Breast epithelium (tissue), 4 donors: Measurements from ENCODE around the gene POLR1D. TPM values are rescaled to one million over a fixed set of nuclear protein-coding genes. Genes with fewer than 3 reads are reported as not detected.

Experiments used
- DNase-seq, 2 donors: peaks; one replicate each; pipeline ENCODE4 v3.0.0-alpha.2; 2019; ENCODE audit warnings: low spot score in 2 of 2
- H3K27ac ChIP-seq, 2 donors: fragments of 200-600 bp; sonication (generic) in 1 of 2; one replicate each; pipeline ENCODE4 v1.5.1; 2016 to 2019; ENCODE audit warnings: mild to moderate bottlenecking in 1 of 2
- H3K27me3 ChIP-seq, 2 donors: fragments of 200-600 bp; sonication (generic) in 1 of 2; one replicate each; pipeline versions ENCODE4 v1.5.1 to v1.6.0; 2017 to 2019; ENCODE audit warnings: control low read depth in 1 of 2, mild to moderate bottlenecking in 1 of 2
- H3K36me3 ChIP-seq: fragments of 200-600 bp; one replicate; pipeline ENCODE4 v1.5.1; 2019
- H3K4me1 ChIP-seq, 2 donors: fragments of 200-600 bp; sonication (generic); one replicate each; pipeline ENCODE4 v1.5.1; 2016 to 2019; ENCODE audit warnings: control low read depth in 1 of 2
- H3K4me3 ChIP-seq, 3 donors: fragments of 200-600 bp; sonication (generic); 1 replicate in 2 of 3; 2 replicates in 1 of 3; pipeline ENCODE4 v1.5.1; 2016 to 2019; ENCODE audit warnings: mild to moderate bottlenecking in 3 of 3, moderate library complexity in 2 of 3
- H3K9me3 ChIP-seq, 2 donors: fragments of 200-600 bp; sonication (generic) in 1 of 2; one replicate each; pipeline ENCODE4 v1.5.1; 2016 to 2019; ENCODE audit warnings: control low read depth in 1 of 2
- POLR2A ChIP-seq: fragments of 450-650 bp; IDR thresholded peaks from one replicate; pipeline ENCODE4 v1.6.1; 2016; ENCODE audit warnings: antibody characterized with exemption, mild to moderate bottlenecking, moderate library complexity
- POLR2AphosphoS5 ChIP-seq, 3 donors: sonication (generic); formaldehyde crosslinking; IDR thresholded peaks; one replicate each; pipeline ENCODE4 v1.6.1; 2017; ENCODE audit warnings: antibody characterized with exemption in 3 of 3
- intact Hi-C: fragments of 100-400 bp; cut with DNase I; formaldehyde crosslinking; loops from one replicate; pipeline ENCODE4 v1.15.1; 2023; ENCODE audit warnings: low total_unique reads
- total RNA-seq, 3 donors: library from RNA; depleted of rRNA; stranded (reverse); fragments of >200 nt; gene quantifications; one replicate each; pipeline ENCODE4 v1.1.0, GENCODE V29; 2016
- TF ChIP-seq, protein P1 (sequence below), 3 donors: fragments of 450-650 bp; IDR thresholded peaks; one replicate each; pipeline ENCODE4 v1.5.1; 2016 to 2017; ENCODE audit warnings: antibody characterized with exemption in 3 of 3, mild to moderate bottlenecking in 3 of 3, moderate library complexity in 3 of 3

The POLR1D gene
- total RNA-seq, 3 donors from 2014 or later: 103 to 130 (median 115) TPM

DNA sequence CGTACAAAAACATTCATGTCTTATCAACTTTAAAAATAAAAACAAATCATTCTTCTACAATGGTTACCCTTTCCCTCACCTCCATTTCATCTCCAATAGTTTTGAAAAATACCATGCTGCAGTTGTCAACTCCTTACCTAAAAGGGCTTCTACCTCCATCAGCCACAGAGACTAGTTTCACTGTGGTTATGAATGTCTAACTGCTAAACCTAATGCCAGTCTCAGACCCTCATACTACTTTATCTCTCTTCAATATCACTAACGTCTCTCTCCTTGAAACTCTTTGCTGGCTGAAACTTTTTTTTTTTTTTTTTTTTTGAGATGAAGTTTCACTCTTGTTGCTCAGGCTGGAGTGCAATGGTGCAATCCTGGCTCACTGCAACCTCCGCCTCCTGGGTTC lies 28.4 kb upstream of the POLR1D start:
- intact Hi-C loops: no loop called here
- Histone ChIP-seq H3K4me3 (no peak overlapping the region), H3K27ac (no peak overlapping the region), H3K36me3 (no peaks in the 10 kb centered on the region), H3K27me3 (no peaks in the 10 kb centered on the region), H3K9me3 (no peaks in the 10 kb centered on the region), H3K4me1 (no peaks in the 10 kb centered on the region)
- TF ChIP-seq POLR2A: no peak
- no peak for DNase-seq

DNA sequence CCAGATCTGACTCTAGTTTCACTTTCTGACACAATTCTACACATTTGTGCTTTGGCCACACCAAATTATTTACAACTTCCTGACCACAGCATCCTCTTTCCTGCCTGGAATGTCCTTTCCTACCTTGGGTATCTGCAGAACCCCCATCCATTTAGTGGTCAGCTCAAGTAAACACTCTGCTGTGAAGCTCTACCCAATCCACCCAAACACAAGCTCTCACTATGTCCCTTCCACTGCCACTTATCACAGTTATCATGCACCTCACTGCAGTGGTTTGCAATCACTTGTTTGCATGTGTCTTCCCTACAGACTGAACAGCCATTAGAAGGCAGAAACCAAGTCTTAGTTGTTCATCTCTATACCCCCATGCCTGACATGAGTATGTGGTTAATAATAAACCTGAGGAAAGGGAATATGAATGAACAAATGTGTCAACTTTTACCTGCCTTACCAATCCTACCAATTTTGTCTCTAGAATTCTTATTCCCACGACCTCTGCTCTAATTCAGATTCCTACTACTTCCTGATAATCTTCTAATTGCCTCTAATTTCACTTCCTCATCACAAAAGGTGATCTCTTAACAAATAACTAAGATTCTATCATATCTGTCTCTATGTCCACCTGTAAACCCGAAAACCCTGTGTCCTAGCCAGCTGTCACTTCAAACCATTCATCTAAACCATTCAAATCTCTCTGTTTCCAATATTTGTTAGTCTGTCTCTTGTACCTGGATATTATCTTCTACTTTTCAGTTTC lies 26.5 kb upstream of the POLR1D start:
- Histone ChIP-seq H3K4me1 (no peaks in the 10 kb centered on the region), H3K27me3 (no peaks in the 10 kb centered on the region), H3K27ac (no peak overlapping the region), H3K9me3 (no peaks in the 10 kb centered on the region), H3K36me3 (no peaks in the 10 kb centered on the region), H3K4me3 (no peak overlapping the region)
- TF ChIP-seq POLR2A (no peak), POLR2AphosphoS5 (IDR thresholded peaks at IDR 0.05) (no peak)
- TF ChIP-seq, protein P1, sequence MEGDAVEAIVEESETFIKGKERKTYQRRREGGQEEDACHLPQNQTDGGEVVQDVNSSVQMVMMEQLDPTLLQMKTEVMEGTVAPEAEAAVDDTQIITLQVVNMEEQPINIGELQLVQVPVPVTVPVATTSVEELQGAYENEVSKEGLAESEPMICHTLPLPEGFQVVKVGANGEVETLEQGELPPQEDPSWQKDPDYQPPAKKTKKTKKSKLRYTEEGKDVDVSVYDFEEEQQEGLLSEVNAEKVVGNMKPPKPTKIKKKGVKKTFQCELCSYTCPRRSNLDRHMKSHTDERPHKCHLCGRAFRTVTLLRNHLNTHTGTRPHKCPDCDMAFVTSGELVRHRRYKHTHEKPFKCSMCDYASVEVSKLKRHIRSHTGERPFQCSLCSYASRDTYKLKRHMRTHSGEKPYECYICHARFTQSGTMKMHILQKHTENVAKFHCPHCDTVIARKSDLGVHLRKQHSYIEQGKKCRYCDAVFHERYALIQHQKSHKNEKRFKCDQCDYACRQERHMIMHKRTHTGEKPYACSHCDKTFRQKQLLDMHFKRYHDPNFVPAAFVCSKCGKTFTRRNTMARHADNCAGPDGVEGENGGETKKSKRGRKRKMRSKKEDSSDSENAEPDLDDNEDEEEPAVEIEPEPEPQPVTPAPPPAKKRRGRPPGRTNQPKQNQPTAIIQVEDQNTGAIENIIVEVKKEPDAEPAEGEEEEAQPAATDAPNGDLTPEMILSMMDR (IDR thresholded peaks at IDR 0.05): no peak
- DNase-seq: no peak
- intact Hi-C loops: no loop called here

DNA sequence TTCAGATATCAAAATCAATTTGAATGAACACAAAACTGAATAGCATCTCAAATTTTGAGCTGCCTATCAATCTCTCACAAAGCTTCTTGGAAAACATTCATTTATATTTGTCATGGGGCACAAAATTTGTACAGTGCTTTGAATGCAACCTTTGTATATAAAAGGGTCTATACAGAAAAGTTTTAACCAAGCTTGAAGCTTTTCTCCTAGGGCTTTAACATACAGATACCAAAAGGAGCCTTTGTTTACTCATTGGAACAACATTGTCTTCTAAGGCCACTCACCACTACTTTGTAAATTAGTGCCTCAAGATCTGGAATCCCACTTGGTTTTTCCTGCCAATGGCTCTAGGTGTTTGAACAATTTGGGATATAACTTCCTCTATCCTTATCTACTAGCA lies 22.6 kb upstream of the POLR1D start:
- Histone ChIP-seq H3K27me3 (no peaks in the 10 kb centered on the region), H3K9me3 (no peaks in the 10 kb centered on the region), H3K4me3 (no peak overlapping the region), H3K27ac (no peak overlapping the region), H3K4me1 (no peaks in the 10 kb centered on the region), H3K36me3 (no peaks in the 10 kb centered on the region)
- intact Hi-C loops: no loop called here
- TF ChIP-seq POLR2A (no peak), POLR2AphosphoS5 (IDR thresholded peaks at IDR 0.05) (no peak)
- TF ChIP-seq, protein P1 (IDR thresholded peaks at IDR 0.05): no peak
- DNase-seq: no peak

DNA sequence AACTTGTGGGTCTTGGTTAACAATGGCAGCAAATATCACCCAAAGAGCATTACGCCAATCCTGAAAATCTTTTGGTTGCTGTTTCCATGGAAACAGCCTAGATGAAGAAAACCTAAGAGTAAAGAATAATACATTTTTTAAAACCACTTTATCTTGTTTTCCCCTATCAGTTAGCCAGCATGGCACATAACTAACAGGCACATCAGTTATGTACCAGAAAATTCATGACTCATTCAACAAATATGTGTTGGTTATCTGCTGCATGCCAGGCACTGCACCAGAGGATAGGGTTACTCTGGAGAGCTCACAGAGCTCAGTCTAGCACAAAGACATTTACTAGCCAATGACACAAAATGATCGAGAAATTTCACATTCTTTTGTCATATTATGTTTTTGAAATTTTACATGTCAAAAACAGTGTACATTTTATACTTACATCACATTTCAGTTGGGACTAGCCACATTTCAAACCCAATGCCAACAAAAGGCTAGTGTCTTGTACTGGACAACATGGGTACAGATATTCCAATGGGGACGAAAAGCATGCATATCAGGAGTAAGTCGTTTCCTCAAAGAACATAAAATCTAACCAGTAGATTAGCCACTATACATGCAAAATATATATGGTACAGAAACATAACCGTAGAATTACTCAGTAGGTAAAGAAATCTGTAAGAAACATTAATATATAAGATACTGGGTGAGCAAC lies 21.7 kb upstream of the POLR1D start:
- no peaks in the 10 kb centered on the region for H3K36me3 ChIP-seq
- H3K9me3 ChIP-seq: no peaks in the 10 kb centered on the region
- no peak overlapping the region for H3K4me3 ChIP-seq
- TF ChIP-seq, protein P1 (IDR thresholded peaks at IDR 0.05): no peak
- TF ChIP-seq POLR2A (no peak), POLR2AphosphoS5 (IDR thresholded peaks at IDR 0.05) (no peak)
- no peak overlapping the region for H3K27ac ChIP-seq
- no peak for DNase-seq
- intact Hi-C loops: no loop called here
- no peaks in the 10 kb centered on the region for H3K27me3 ChIP-seq
- H3K4me1 ChIP-seq: no peaks in the 10 kb centered on the region

DNA sequence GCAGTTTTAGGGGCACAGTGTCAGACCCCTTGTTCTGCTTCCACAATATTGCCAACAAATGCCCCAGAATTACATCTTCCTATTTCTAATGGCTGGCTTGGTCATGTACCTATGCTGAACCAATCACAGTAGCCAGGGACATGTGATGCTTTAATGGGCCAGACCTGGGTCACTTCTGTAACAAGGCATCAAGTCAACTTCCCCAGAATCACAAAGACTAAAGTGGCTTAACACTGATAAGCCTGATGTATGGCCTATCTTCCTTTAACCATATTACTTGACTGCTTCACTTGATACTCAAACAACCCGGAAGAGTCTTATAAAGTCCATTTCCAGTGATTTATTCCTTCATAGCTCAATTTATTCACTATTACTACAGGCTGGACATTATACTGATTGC lies 21.0 kb upstream of the POLR1D start:
- Histone ChIP-seq H3K4me3 (no peak overlapping the region), H3K27me3 (no peaks in the 10 kb centered on the region), H3K36me3 (no peaks in the 10 kb centered on the region), H3K9me3 (no peaks in the 10 kb centered on the region), H3K27ac (no peak overlapping the region), H3K4me1 (no peaks in the 10 kb centered on the region)
- intact Hi-C loops: no loop called here
- no peak for DNase-seq
- no peak for TF ChIP-seq POLR2A
- TF ChIP-seq POLR2AphosphoS5 (IDR thresholded peaks at IDR 0.05): no peak
- TF ChIP-seq, protein P1 (IDR thresholded peaks at IDR 0.05): no peak
